Activated CD4-positive, alpha-beta T cell treated with anti-CD3 and anti-CD28 coated beads, Interleukin-2, amount 50 U/mL, for 4 hours (primary cell): ENCODE measurements around the gene PRIM1.
"Not testable (repeated sequence)": the region's sequence is repeated elsewhere in the genome, so short reads cannot be mapped to it uniquely, and the experiment has no call there.

Source experiments
- DNase-seq, 2 experiments: peaks; one replicate each; pipeline ENCODE4 v3.0.0-alpha.2; 2020

The PRIM1 gene

GRCh38 chr12:56759263-56759908, 7.3 kb upstream of the PRIM1 start:
- DNase-seq, result no peak

DNA sequence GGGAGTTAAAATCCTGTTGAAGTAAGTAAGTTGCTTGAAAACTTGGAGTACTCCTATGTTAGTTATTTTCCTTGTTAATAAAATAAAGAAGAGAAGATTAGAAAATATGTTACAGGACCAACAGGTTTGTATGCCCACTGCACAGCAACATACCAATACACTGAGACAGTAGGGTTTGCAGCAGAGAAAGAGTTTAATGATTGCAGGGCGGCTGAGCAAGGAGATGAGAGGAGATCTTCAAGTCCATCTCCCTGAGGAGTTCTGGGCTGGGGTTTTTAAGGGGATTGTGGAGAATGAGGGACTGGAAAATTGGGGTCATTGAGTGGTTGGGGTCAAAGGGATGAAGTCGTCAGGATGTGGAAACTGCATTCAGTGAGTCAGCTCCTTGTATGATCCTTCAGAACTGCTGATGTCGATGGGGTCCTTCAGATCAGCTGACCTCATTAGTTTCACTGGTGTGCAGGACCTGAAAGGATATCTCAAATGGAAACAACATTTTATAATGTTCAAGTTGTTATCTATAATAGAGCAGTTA, 6.7 kb upstream of the PRIM1 start:
- DNase-seq, result no peak

DNA sequence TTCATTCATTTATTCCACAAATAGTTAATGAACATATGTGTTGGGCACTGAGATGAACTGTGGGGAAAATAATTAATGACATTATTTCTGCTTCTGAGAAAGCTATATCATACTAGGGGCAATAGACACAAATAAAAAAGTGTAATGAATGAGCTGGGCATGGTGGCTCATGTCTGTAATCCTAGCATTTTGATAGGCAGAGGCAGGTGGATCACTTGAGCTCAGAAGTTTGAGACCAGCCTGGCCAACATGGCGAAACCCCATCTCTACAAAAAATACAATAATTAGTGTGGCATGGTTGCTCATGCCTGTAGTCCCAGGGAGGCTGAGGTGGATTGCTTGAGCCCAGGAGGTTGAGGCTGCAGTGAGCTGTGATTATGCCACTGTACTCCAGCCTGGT, 5.8 kb upstream of the PRIM1 start:
- not testable (repeated sequence) for DNase-seq

DNA sequence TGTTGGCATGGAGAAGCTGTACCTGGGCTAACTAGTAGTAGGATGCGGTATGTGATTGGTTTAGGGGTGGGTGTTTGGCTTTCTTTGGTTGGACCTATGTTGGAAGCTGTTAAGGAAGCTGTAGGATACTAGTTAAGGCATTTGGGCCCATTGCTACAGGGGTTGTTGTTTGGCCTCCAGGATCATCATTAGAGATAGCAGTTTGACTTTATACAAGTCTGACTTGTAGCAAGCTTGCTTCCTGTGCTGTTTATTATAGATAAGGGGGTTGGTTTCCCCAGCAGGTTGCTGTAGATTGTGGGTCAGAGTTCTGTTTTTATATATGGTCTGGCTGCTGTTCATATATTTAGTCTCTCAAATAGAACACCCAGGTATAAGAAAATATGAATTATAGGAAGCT, 1.4 kb upstream of the PRIM1 start:
- DNase-seq, result no peak

DNA sequence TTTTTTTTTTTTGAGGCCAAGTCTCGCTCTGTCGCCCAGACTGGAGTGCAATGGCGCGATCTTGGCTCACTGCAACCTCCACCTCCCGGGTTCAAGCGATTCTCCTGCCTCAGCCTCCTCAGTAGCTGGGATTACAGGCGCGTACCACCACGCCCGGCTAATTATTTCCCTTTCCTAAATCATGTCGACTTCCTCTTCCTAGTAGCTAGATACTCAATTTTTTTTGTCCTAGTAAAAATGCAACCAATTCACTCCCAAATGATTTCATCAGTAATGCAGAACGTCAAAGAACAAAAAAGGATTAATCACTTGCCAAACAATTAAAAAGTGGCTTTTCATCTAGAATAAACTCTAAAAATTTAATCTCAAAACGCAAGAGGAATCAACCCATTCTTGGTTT, 1.5 kb downstream of the PRIM1 start:
- not testable (repeated sequence) for DNase-seq

GRCh38 chr12:56749853-56750252, 2.3 kb downstream of the PRIM1 start:
- DNase-seq, result no peak

GRCh38 chr12:56749359-56749758, 2.8 kb downstream of the PRIM1 start:
- DNase-seq, result no peak

- DNase-seq, result no peak
These were observed 23.8 kb downstream of the PRIM1 start for GRCh38 chr12:56728139-56728861.

GRCh38 chr12:56726196-56726675, 25.9 kb downstream of the PRIM1 start:
- not testable (repeated sequence) for DNase-seq

DNA sequence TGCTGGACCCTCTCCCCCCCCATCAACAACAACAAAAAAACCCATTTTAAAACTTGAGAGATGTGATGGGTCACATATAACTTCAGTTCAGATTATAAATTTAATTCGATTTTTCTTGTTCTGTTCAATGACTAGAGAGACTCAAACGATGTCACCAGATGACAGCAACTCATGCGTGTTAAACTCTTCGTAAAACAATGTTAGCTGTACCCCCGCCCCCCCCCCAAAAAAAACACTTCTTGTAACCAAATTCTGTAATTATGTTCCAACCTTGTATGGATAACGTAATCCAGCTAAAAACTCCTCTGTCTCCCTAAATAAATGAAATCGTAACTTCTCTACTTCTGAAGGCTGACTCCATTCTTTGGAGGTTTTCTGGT, 26.4 kb downstream of the PRIM1 start:
- no peak for DNase-seq

DNA sequence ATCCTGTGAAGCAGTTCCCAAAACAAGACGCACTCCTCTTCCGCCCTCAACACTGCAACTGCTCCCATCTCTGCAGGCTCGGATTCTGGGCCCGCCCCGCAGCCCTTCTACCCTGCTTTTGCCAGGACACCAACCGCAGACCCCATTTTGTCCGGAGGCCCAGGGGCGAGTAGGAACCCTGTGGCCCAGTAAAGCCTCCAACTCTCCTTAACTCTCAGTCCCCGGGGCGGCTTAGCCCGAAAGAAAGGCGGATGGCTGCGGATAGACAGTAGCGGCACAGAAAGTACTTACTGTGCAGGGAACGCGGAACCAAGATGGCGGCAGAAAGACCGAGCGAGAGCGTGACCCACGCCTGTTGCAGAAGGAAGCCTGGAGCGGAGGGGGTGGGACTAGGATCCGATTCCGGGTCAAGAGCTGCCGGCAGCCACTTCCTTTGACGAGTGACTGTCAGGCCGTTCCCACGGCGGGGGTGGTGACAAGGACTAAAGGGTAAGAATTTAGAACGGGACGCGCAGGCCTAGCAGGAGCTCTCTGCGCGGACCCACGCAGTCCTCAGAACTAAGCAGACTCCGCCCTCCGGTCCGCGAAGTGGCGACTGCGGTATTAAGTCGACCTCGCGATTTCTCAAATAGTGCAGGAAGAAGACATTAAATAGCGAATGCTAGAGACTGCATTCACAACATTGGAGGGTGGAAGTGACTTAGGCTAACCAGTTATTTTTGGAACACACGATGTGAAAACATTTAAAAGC, 27.0 kb downstream of the PRIM1 start, which contains the start of gene NACA:
Gene NACA, minus strand, starts transcription at position 328 of the 751 bp plus-strand sequence. CDS start 778 bp downstream, outside the sequence.
- peak; percentile 98 for DNase-seq

DNA sequence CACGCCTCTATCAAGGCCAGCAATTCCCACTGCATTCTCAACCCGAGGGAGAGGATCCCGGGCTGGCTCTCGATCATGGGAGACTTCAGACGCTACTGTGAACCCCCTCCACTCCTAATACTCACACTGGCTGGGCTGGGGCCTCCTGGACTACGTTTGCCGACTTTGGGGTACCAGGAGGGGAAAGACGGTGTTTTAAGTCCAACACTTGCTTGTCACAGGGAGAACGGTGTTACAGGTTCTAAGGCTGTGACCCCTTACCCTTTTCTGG, 27.5 kb downstream of the PRIM1 start:
- DNase-seq, result no peak

DNA sequence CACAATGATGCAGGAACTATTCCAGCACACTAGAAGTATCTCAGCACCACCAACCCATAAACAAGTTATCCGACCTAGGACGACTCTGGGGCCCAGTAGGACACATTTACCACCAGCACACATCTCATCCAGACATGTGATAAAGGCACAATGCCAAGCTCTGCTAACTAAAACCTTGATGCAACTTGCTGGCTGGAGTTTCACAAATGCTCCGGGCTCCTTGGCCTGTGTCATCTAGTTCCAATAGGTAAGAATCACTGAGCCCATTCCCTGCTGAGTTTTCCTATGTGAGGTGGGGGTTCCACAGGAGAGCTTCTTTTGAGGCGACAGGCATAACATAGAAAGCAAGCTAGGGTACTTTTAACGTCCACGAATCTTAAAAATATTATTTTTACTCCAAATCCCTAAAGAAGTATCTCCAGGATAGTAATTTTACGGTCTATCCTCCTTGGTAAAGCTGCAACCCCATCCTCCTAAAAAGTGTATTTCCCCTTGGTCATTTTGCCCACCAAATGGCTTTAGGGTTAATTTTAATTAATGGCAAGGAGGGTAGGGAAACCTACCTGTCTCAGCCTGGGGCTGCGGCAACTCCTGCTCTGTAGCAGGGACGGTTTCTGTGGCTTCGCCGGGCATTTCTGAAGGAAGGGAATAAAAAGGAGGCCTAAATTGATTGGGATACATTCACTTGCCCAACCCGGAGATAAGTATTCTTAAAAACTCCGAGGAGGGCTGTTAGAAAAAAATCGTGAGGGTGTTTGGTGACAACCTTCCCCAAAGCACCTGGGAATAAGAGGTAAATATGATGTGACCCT, 28.0 kb downstream of the PRIM1 start:
- no peak for DNase-seq

GRCh38 chr12:56723352-56723751, 28.8 kb downstream of the PRIM1 start:
- no peak for DNase-seq

GRCh38 chr12:56722832-56723231, 29.3 kb downstream of the PRIM1 start:
- no peak for DNase-seq

DNA sequence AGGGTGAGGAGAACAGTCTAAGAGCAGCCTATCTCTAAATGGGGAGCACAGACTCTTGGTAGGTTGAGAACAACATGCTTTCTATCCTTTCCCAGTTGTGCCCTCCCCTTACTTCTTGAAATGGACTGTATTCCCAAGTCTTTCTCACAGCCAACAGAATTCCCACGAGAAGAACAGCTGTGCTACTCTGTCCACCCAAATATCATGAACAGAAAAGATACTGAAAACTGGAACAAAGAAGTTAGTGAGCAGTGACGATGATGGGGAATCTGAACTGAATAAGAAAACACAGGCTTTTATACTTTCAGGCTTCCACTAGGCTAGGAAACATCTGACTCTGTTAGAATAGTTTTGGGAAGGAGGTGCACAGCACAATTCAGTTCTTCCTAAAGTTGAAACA, 30.4 kb downstream of the PRIM1 start:
- no peak for DNase-seq

- DNase-seq, result no peak
These were observed 30.9 kb downstream of the PRIM1 start for GRCh38 chr12:56721216-56721615.

DNA sequence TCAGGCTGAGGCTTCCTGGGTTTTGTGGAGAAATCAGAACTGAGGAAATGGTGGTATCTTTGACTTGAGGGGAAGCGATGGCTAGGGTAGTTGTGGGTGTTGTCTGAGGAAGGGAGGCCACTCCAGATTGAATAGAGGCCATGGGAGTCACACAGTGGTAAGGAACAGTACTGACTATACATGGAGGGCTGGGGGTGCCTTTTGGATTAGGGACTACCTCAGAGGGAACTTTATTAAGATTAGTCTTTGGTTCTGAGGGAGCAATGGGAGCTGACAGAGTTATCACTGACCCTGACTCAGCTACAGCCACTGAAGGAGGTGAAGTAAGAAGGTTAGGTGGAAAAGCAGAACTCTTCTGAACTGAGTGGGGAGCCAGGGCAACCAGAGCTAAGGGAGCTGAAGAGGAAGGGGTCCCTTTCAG, 31.4 kb downstream of the PRIM1 start:
- no peak for DNase-seq

- DNase-seq, result no peak
These were observed 33.1 kb downstream of the PRIM1 start for GRCh38 chr12:56719056-56719455.

GRCh38 chr12:56718636-56719035, 33.5 kb downstream of the PRIM1 start:
- DNase-seq, result no peak

DNA sequence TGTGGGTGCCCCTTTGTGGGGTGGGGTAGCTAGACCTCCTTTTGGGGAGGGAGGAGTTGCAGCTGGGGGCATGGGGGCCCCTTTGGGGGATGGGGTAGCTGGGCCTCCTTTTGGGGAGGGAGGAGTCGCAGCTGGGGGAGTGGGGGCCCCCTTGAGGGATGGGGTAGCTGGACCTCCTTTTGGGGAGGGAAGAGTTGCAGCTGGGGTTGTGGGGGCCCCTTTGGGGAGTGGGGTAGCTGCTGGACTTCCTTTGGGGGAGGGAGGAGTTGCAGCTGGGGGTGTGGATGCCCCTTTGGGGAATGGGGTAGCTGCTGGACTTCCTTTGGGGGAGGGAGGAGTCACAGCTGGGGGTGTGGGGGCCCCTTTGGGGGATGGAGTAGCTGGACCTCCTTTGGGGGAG, 34.0 kb downstream of the PRIM1 start:
- DNase-seq, result no peak

- DNase-seq, result no peak
These were observed 34.9 kb downstream of the PRIM1 start for GRCh38 chr12:56716933-56717880.
